Mucosa of rectum (tissue), 2 donors: ENCODE results near the gene MYOC.

Experiments used
- H3K27ac ChIP-seq, 2 donors: one replicate each; pipeline ENCODE4 v1.7.0; 2013; ENCODE audit warnings: inconsistent platforms in 2 of 2, low read depth in 2 of 2, low read length in 2 of 2
- H3K27me3 ChIP-seq, 2 donors: one replicate each; pipeline ENCODE4 v1.7.0; 2013; ENCODE audit warnings: low read length in 2 of 2; ENCODE audit not compliant: control insufficient read depth in 2 of 2, insufficient read depth in 2 of 2
- H3K36me3 ChIP-seq, 2 donors: one replicate each; pipeline ENCODE4 v1.7.0; 2013; ENCODE audit warnings: low read length in 2 of 2; ENCODE audit not compliant: control insufficient read depth in 2 of 2, insufficient read depth in 2 of 2
- H3K4me1 ChIP-seq, 2 donors: one replicate each; pipeline ENCODE4 v1.7.0; 2013; ENCODE audit warnings: low read length in 2 of 2, mild to moderate bottlenecking in 1 of 2; ENCODE audit not compliant: control insufficient read depth in 2 of 2, insufficient read depth in 2 of 2
- H3K4me3 ChIP-seq, 2 donors: one replicate each; pipeline ENCODE4 v1.7.0; 2013; ENCODE audit warnings: low read length in 2 of 2
- H3K9ac ChIP-seq, 2 donors: one replicate each; pipeline ENCODE4 v1.7.0; 2013; ENCODE audit warnings: low read length in 2 of 2, low read depth in 1 of 2, mild to moderate bottlenecking in 1 of 2
- H3K9me3 ChIP-seq, 2 donors: one replicate each; pipeline ENCODE4 v1.7.0; 2013; ENCODE audit warnings: low read length in 2 of 2; ENCODE audit not compliant: control insufficient read depth in 2 of 2
- donor health status: healthy.
- donor health status: Normal muscosa, but diverticular disease.

The MYOC gene

GRCh38 chr1:171585715-171586114, 66.8 kb downstream of the MYOC start:
- Histone ChIP-seq H3K9ac (no peak overlapping the region), H3K36me3 (peaks cover 72 to 76% of the 10 kb centered on the region in 2 donors), H3K27me3 (no peaks in the 10 kb centered on the region), H3K27ac (no peak overlapping the region), H3K4me1 (no peaks in the 10 kb centered on the region), H3K9me3 (no peaks in the 10 kb centered on the region), H3K4me3 (no peak overlapping the region)
